ENCODE results near the gene KIF5B. TPM values are rescaled to one million over a fixed set of nuclear protein-coding genes. Genes with fewer than 3 reads are reported as not detected.

KIF5B gene
- total and polyA plus RNA-seq, 9 of the 15 experiments (the other 6 are each of a cell fraction or from before 2014, with no cell fraction given) = 24.4 to 94.4 (median 68.9) TPM

DNA sequence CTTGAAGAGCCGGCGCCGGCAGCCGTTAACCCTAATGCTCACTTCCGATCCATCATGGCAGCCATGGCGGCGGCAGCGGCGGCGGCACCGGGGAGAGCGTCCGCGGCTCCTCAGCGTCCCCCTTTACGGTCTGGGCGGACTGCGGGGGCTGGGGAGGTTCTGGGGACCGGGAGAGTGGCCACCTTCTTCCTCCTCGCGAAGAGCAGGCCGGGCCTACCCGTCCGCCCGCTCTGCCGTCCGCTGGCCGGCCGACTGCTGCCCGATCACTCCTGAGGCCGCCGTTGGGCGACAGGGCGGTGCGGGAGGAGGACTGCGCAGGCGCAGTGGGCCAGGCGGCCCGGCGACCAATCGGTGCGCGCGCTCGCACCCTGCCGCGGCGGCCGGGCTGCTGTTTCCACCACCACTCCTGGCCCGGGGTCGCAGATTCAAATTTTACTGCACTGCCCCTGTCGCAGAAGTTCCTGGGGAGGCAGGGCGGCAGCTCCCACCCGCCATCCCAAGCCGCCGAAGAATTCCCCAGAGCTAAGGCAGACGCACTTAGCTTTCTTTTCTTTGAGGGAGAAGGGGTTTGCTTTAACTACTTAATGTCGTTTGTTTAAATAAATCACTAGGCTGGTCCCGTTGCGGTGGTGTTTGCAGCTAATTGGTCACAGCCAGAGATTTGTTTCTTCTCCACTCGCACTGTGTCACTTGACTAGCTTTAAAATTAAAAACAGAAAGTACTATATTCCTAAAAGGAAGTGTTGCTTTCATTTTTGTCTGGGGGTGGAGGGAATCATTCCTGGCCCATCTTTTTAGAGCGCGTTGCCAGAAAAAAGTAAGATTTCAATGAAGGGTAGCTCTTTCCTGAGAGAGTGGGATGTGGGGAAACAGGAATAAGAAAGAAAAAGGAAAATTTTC lies at the start of gene KIF5B (continued):
- TF ChIP-seq, protein P1, sequence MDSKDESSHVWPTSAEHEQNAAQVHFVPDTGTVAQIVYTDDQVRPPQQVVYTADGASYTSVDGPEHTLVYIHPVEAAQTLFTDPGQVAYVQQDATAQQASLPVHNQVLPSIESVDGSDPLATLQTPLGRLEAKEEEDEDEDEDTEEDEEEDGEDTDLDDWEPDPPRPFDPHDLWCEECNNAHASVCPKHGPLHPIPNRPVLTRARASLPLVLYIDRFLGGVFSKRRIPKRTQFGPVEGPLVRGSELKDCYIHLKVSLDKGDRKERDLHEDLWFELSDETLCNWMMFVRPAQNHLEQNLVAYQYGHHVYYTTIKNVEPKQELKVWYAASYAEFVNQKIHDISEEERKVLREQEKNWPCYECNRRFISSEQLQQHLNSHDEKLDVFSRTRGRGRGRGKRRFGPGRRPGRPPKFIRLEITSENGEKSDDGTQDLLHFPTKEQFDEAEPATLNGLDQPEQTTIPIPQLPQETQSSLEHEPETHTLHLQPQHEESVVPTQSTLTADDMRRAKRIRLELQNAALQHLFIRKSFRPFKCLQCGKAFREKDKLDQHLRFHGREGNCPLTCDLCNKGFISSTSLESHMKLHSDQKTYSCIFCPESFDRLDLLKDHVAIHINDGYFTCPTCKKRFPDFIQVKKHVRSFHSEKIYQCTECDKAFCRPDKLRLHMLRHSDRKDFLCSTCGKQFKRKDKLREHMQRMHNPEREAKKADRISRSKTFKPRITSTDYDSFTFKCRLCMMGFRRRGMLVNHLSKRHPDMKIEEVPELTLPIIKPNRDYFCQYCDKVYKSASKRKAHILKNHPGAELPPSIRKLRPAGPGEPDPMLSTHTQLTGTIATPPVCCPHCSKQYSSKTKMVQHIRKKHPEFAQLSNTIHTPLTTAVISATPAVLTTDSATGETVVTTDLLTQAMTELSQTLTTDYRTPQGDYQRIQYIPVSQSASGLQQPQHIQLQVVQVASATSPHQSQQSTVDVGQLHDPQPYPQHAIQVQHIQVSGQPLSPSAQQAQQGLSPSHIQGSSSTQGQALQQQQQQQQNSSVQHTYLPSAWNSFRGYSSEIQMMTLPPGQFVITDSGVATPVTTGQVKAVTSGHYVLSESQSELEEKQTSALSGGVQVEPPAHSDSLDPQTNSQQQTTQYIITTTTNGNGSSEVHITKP (IDR thresholded peaks at IDR 0.05; ENCODE audit: partially characterized antibody) = no peak
- TF ChIP-seq ZNF12 (CRISPR knock-in tag; IDR thresholded peaks at IDR 0.05) = no peak
- no peak for TF ChIP-seq SPI1 (IDR thresholded peaks at IDR 0.05; ENCODE audit: borderline replicate concordance, low read depth, low read length)
- TF ChIP-seq, protein P2, sequence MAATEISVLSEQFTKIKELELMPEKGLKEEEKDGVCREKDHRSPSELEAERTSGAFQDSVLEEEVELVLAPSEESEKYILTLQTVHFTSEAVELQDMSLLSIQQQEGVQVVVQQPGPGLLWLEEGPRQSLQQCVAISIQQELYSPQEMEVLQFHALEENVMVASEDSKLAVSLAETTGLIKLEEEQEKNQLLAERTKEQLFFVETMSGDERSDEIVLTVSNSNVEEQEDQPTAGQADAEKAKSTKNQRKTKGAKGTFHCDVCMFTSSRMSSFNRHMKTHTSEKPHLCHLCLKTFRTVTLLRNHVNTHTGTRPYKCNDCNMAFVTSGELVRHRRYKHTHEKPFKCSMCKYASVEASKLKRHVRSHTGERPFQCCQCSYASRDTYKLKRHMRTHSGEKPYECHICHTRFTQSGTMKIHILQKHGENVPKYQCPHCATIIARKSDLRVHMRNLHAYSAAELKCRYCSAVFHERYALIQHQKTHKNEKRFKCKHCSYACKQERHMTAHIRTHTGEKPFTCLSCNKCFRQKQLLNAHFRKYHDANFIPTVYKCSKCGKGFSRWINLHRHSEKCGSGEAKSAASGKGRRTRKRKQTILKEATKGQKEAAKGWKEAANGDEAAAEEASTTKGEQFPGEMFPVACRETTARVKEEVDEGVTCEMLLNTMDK (IDR thresholded peaks at IDR 0.05; ENCODE audit: borderline replicate concordance, insufficient read depth, low read depth, low read length, poor library complexity, severe bottlenecking) = no peak
- TF ChIP-seq ZNF436 (CRISPR knock-in tag; IDR thresholded peaks at IDR 0.05) = no peak
- TF ChIP-seq TCF3 (CRISPR knock-in tag; IDR thresholded peaks at IDR 0.05) = 0 out of 2 replicates have a peak, but pooled peaks have one; percentile 7
- no peak for TF ChIP-seq MEF2A (IDR thresholded peaks at IDR 0.05; ENCODE audit: control insufficient read depth, low read depth, low read length)
- no peak for TF ChIP-seq ZNF143 (CRISPR knock-in tag; IDR thresholded peaks at IDR 0.05)
- no peak for TF ChIP-seq SMAD3 (CRISPR knock-in tag; conservative IDR thresholded peaks at IDR 0.05)
- TF ChIP-seq, protein P3, sequence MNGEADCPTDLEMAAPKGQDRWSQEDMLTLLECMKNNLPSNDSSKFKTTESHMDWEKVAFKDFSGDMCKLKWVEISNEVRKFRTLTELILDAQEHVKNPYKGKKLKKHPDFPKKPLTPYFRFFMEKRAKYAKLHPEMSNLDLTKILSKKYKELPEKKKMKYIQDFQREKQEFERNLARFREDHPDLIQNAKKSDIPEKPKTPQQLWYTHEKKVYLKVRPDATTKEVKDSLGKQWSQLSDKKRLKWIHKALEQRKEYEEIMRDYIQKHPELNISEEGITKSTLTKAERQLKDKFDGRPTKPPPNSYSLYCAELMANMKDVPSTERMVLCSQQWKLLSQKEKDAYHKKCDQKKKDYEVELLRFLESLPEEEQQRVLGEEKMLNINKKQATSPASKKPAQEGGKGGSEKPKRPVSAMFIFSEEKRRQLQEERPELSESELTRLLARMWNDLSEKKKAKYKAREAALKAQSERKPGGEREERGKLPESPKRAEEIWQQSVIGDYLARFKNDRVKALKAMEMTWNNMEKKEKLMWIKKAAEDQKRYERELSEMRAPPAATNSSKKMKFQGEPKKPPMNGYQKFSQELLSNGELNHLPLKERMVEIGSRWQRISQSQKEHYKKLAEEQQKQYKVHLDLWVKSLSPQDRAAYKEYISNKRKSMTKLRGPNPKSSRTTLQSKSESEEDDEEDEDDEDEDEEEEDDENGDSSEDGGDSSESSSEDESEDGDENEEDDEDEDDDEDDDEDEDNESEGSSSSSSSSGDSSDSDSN (IDR thresholded peaks at IDR 0.05; ENCODE audit: borderline replicate concordance in 1 of 2, low read depth in 2 of 2, low read length in 2 of 2) = peak in 1 of 2 experiments; percentile 41; a peak in 1 of 4 replicates
- 0 out of 2 replicates have a peak, but pooled peaks have one; percentile 27 for TF ChIP-seq DMBX1 (CRISPR knock-in tag; IDR thresholded peaks at IDR 0.05; ENCODE audit: borderline replicate concordance)
- no peak for TF ChIP-seq GATAD2A (IDR thresholded peaks at IDR 0.05)
- TF ChIP-seq, protein P4, sequence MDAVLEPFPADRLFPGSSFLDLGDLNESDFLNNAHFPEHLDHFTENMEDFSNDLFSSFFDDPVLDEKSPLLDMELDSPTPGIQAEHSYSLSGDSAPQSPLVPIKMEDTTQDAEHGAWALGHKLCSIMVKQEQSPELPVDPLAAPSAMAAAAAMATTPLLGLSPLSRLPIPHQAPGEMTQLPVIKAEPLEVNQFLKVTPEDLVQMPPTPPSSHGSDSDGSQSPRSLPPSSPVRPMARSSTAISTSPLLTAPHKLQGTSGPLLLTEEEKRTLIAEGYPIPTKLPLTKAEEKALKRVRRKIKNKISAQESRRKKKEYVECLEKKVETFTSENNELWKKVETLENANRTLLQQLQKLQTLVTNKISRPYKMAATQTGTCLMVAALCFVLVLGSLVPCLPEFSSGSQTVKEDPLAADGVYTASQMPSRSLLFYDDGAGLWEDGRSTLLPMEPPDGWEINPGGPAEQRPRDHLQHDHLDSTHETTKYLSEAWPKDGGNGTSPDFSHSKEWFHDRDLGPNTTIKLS (IDR thresholded peaks at IDR 0.05; ENCODE audit: borderline replicate concordance, low read depth) = no peak; the same call in 1 of the 2 replicates

Data from K562 (cell line).